GM19452 (cell line): ENCODE measurements around the gene DLGAP3.
A peak's percentile ranks its signal among the peaks of the same experiment; 100 is the strongest.

ENCODE experiments used
- ATAC-seq: cut with Tn5 transposase; IDR thresholded peaks from one replicate; pipeline ENCODE4 v1.9.1; 2021; ENCODE audit not compliant: unreplicated experiment

DLGAP3 gene

DNA sequence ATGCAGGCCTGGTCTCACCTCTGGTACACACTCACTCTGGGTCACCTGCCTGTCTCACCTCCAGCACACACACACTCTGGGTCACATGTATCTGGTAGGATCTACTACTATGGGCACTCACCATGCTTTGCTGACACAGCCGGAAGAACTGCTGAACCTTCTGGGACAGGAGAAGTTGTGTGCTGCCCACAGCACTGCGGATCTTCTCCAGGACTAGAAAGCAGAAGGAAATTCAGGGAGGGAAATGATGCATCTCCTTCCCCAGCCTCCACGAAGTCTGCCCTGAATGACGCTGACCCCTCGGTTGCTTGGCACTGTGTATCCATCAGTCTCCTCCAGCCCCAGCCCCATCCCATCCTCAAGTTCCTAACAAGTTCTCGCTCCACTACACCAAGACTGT, 62.0 kb downstream of the DLGAP3 start:
- ATAC-seq, result no peak

- no peak for ATAC-seq
Observed at GRCh38 chr1:34866762-34867109, 62.7 kb downstream of the DLGAP3 start.

- peak; percentile 59 for ATAC-seq
Observed at GRCh38 chr1:34865981-34866761, 63.3 kb downstream of the DLGAP3 start.

- ATAC-seq, result no peak
Observed at GRCh38 chr1:34865573-34865972, 63.9 kb downstream of the DLGAP3 start.

GRCh38 chr1:34864759-34865158, 64.7 kb downstream of the DLGAP3 start:
- no peak for ATAC-seq

GRCh38 chr1:34863501-34863900, 65.9 kb downstream of the DLGAP3 start:
- no peak for ATAC-seq

DNA sequence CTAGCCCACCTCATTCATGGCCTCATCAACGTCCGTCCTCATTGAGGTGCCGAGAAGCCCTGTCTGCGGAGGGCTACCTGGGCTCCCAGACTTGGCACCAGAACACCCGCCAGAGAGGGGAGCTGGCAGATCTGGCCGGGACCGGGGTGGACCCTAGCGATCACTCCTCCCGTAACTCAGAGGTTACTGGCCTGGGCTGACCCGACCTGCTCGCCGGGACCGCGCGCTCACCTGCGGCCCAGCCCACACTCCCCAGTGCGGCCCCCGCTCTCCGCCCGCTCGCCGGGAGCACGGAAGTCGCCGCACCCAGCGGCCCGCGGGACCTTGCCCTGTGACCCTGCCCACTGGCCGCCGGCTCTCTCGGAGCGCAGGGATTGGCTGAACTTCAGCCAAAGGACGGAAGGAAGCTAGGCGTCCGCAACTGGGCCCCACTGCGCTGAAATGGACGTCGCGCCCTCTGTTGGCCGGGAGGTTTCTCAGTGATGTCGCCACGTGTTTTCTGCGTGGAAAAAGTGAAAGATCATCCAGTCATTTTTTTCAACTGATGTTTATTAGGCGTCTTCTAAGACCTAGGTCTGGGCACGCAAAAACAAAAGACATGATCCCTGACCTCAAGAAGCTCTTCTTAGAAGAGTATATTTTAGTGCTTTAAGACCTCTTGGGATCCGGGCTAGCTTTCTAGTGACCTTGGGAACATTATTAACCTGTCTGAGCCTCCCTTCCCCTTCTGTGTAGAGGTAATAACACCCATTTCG, 69.8 kb downstream of the DLGAP3 start, which contains the start of gene SMIM12:
Gene SMIM12 (minus strand): TSS at position 304 of the 755 bp plus-strand sequence. CDS start 3,772 bp downstream, outside the sequence.
- ATAC-seq, result peak; percentile 98

- ATAC-seq, result no peak
Observed at GRCh38 chr1:34858901-34859445, 70.5 kb downstream of the DLGAP3 start.

GRCh38 chr1:34856697-34857096, 72.8 kb downstream of the DLGAP3 start:
- ATAC-seq, result no peak

GRCh38 chr1:34852677-34853217, 76.7 kb downstream of the DLGAP3 start:
- peak; percentile 89 for ATAC-seq

- no peak for ATAC-seq
Observed at GRCh38 chr1:34851431-34852105, 77.9 kb downstream of the DLGAP3 start.

- ATAC-seq, result no peak
Observed at GRCh38 chr1:34850382-34850781, 79.1 kb downstream of the DLGAP3 start.

DNA sequence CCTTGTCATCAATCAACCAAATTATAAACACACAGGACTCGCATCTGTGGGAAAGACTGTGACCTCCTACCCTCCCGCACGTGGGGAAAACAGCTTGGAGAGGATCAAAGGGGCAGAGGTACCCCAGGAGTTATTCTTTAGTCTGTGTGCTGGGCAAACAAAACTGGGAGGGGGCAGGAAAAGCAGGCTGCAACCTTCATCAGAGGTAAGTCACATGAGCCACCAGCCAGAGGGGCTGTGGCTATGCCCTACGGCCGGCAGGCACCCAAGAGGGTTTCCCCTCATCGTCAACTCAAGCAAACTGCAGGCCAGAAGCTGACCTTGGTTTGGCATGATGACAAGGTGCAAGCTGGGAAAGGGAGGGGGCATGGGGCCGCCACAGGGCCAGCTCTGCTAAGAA, 82.4 kb downstream of the DLGAP3 start:
- no peak for ATAC-seq

GRCh38 chr1:34846265-34846664, 83.2 kb downstream of the DLGAP3 start:
- no peak for ATAC-seq

DNA sequence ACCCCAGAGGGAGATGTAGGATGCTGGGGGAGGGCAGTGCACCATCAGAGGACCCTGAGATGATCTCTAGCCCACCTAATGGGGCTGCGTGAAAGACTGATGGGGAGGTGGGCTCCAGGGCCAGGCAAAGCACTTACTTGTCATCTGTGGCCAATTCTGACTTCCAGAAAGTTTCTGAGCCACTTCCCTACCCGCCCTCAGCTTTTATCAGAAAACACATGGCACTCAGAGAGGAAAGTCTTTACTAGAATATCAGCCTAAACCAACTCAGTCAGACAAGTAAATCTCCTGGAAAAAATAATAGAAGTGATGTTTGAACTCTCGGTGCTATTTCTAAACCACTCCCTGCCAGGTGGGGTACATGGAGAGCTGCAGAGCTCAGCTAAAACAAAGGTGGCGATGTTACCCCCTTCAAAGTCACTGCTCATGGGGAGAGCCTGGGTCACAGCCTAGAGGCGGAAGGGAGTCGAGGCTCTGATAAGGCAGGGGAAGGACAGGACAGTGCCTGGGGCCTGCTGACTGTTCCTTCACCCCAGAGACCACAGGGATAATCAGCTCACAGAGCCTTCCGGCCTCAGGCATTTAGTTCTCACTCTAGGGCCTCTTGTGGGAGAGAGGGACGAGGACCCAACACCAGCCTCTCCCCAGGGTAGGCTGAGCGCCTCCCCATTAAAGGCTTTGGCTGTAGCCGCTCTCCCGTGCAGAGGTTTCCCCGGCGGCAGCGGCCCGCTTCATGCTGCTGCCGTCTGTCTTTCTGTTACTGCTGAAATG, 84.1 kb downstream of the DLGAP3 start:
- no peak for ATAC-seq

DNA sequence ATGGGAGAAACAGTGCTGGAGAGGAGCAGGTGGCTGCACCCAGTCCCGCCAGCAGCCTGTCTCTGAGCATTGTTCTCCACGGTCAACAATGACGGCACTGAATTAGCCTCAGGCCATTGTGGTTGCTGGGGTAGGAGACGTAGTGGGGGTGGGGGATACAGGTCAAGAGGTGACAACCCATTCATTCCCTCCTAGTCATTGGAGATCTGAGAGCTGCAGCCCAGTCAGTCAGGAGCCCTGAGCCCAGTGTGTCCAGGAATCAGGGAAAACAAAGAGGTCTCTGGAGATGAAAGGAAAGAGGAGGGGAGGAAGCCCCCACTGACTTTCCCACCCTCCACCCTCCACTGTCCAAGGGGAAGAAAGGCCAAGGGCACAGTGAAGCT, 85.2 kb downstream of the DLGAP3 start:
- no peak for ATAC-seq

- no peak for ATAC-seq
Observed at GRCh38 chr1:34843392-34844251, 85.8 kb downstream of the DLGAP3 start.

GRCh38 chr1:34842952-34843371, 86.5 kb downstream of the DLGAP3 start:
- ATAC-seq, result no peak

DNA sequence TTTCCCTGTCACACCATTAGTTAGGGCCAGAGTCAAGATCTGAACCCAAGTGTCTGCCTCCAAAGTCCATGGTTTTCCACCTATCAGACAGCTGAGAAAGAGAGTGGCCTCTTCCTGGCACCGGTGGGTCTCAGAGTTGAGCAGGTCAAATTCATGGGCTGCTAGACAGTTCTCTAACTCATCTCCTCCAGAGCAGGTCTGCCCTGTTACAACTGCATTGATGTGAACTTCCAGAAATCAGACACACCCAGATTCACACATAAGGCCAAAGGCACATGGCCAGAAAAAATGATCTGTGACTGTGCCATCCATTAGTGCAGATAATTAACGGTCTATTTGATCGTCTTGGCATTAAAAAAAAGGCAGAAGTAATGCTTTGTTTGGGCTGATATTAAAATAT, 87.4 kb downstream of the DLGAP3 start:
- no peak for ATAC-seq

- no peak for ATAC-seq
Observed at GRCh38 chr1:34840426-34840825, 89.0 kb downstream of the DLGAP3 start.
